IMR-90 (cell line): Measurements from ENCODE around the gene TMED4. TPM values are rescaled to one million over a fixed set of nuclear protein-coding genes. Genes with fewer than 3 reads are reported as not detected.

Source experiments
- ATAC-seq: fragments of 200-7000 bp; cut with Tn5 transposase; 2 replicates; pipeline ENCODE4 v1.9.1; 2020; ENCODE audit warnings: low read depth, mild to moderate bottlenecking, moderate library complexity
- BruUV-seq: library from RNA; stranded (reverse); fragments of 400-500 nt; replicated peaks from 2 replicates; lab custom pipeline; 2021; lab: Mats Ljungman, UMichigan
- CTCF ChIA-PET: fragments of 300-600 bp; formaldehyde crosslinking; extraction: SDS; loops from one replicate; lab custom pipeline; 2021; ENCODE audit warnings: antibody characterized with exemption; lab: Yijun Ruan, JAX
- POLR2A ChIA-PET: fragments of 300-600 bp; sonication (Branson Sonifier 250); formaldehyde crosslinking; loops from one replicate; lab custom pipeline; 2022; ENCODE audit warnings: antibody characterized with exemption; ENCODE audit not compliant: unreplicated experiment; lab: Charles Lee
- DNase-seq: peaks from one replicate; pipeline ENCODE4 v3.0.0; 2013
- H2AFZ ChIP-seq: replicated peaks from 2 replicates; pipeline ENCODE3; 2013; ENCODE audit warnings: low read length, mild to moderate bottlenecking; ENCODE audit not compliant: poor library complexity
- H2AK5ac ChIP-seq: 2 replicates; pipeline ENCODE4 v1.6.1; 2013; ENCODE audit warnings: low read depth, low read length, inconsistent platforms
- H2AK9ac ChIP-seq: replicated peaks from 2 replicates; pipeline ENCODE3; 2013; ENCODE audit warnings: mild to moderate bottlenecking, low read depth, low read length, moderate library complexity; ENCODE audit not compliant: poor library complexity
- H2BK120ac ChIP-seq: 2 replicates; pipeline ENCODE4 v1.6.1; 2013; ENCODE audit warnings: low read depth, low read length, inconsistent platforms
- H2BK15ac ChIP-seq: 3 replicates; pipeline ENCODE4 v1.6.1; 2013; ENCODE audit warnings: low read depth, low read length, inconsistent platforms
- H2BK20ac ChIP-seq: 2 replicates; pipeline ENCODE4 v1.6.1; 2013; ENCODE audit warnings: low read depth, mild to moderate bottlenecking, inconsistent platforms, low read length, moderate library complexity
- H2BK5ac ChIP-seq: 2 replicates; pipeline ENCODE4 v1.6.1; 2013; ENCODE audit warnings: mild to moderate bottlenecking, low read depth, low read length, inconsistent platforms; ENCODE audit not compliant: poor library complexity, severe bottlenecking
- H3K14ac ChIP-seq: replicated peaks from 2 replicates; pipeline ENCODE4 v1.6.1; 2013; ENCODE audit warnings: low read depth, low read length, inconsistent platforms
- H3K18ac ChIP-seq: 2 replicates; pipeline ENCODE4 v1.6.1; 2013; ENCODE audit warnings: low read depth, low read length, control low read depth
- H3K23ac ChIP-seq: 2 replicates; pipeline ENCODE4 v1.6.1; 2013; ENCODE audit warnings: low read depth, low read length, inconsistent platforms
- H3K27ac ChIP-seq: 2 replicates; pipeline ENCODE4 v1.5.1; 2013; ENCODE audit warnings: mild to moderate bottlenecking, control low read depth, low read length; ENCODE audit not compliant: insufficient read depth
- H3K27me3 ChIP-seq: 2 replicates; pipeline ENCODE4 v1.6.1; 2013; ENCODE audit warnings: low read length; ENCODE audit not compliant: control insufficient read depth, insufficient read depth
- H3K36me3 ChIP-seq: 2 replicates; pipeline ENCODE4 v1.6.1; 2013; ENCODE audit warnings: low read length, mixed read lengths; ENCODE audit not compliant: control insufficient read depth, insufficient read depth
- H3K4ac ChIP-seq: 2 replicates; pipeline ENCODE4 v1.6.1; 2013; ENCODE audit warnings: low read depth, low read length, inconsistent platforms
- H3K4me1 ChIP-seq: 2 replicates; pipeline ENCODE4 v1.6.1; 2013; ENCODE audit warnings: low read length, mixed read lengths; ENCODE audit not compliant: control insufficient read depth, insufficient read depth
- H3K4me2 ChIP-seq: 2 replicates; pipeline ENCODE4 v1.6.1; 2013; ENCODE audit warnings: low read depth, mild to moderate bottlenecking, control low read depth, low read length, moderate library complexity
- H3K4me3 ChIP-seq: 2 replicates; pipeline ENCODE4 v1.5.1; 2013; ENCODE audit warnings: low read depth, mild to moderate bottlenecking, control low read depth, low read length, moderate library complexity; ENCODE audit not compliant: insufficient read depth
- H3K56ac ChIP-seq: 2 replicates; pipeline ENCODE4 v1.6.1; 2013; ENCODE audit warnings: low read length, inconsistent platforms; ENCODE audit not compliant: insufficient read depth; ENCODE audit errors: extremely low read depth
- H3K79me1 ChIP-seq, 2 experiments: 2 replicates each; pipeline ENCODE4 v1.6.1; 2013; ENCODE audit warnings: low read length in 2 of 2, inconsistent platforms in 1 of 2, low read depth in 1 of 2
- H3K9ac ChIP-seq: 2 replicates; pipeline ENCODE4 v1.6.1; 2013; ENCODE audit warnings: low read depth, low read length, control low read depth
- H3K9me1 ChIP-seq: 2 replicates; pipeline ENCODE4 v1.6.1; 2013; ENCODE audit warnings: low read length, inconsistent platforms; ENCODE audit not compliant: insufficient read depth
- H3K9me3 ChIP-seq: 2 replicates; pipeline ENCODE4 v1.6.1; 2013; ENCODE audit warnings: low read length; ENCODE audit not compliant: control insufficient read depth, insufficient read depth
- H4K20me1 ChIP-seq: 2 replicates; pipeline ENCODE4 v1.6.1; 2013; ENCODE audit warnings: low read length, inconsistent platforms; ENCODE audit not compliant: insufficient read depth
- H4K5ac ChIP-seq: 2 replicates; pipeline ENCODE4 v1.6.1; 2013; ENCODE audit warnings: mild to moderate bottlenecking, low read depth, low read length, control low read depth
- H4K8ac ChIP-seq, 2 experiments: 2 replicates each; pipeline ENCODE4 v1.6.1; 2013; ENCODE audit warnings: low read depth in 2 of 2, low read length in 2 of 2, control low read depth in 1 of 2, inconsistent platforms in 1 of 2
- H4K91ac ChIP-seq: 2 replicates; pipeline ENCODE4 v1.6.1; 2013; ENCODE audit warnings: low read depth, low read length, inconsistent platforms; ENCODE audit not compliant: insufficient read depth
- BHLHE40 ChIP-seq: fragments of 150-350 bp; IDR thresholded peaks from 2 replicates; pipeline ENCODE4 v1.6.1; 2016; ENCODE audit warnings: mild to moderate bottlenecking, low read depth, low read length
- CHD1 ChIP-seq: IDR thresholded peaks from 2 replicates; pipeline ENCODE4 v1.6.1; 2012; ENCODE audit warnings: low read depth, low read length, improper control_type of control experiment
- CTCF ChIP-seq: conservative IDR thresholded peaks from 2 replicates; pipeline ENCODE4 v1.5.1; 2012; ENCODE audit warnings: mild to moderate bottlenecking, low read depth, low read length, improper control_type of control experiment
- MAZ ChIP-seq: IDR thresholded peaks from 2 replicates; pipeline ENCODE4 v1.6.1; 2012; ENCODE audit warnings: low read depth, mild to moderate bottlenecking, low read length, improper control_type of control experiment, moderate library complexity, borderline replicate concordance
- NFE2L2 ChIP-seq: fragments of 150-350 bp; IDR thresholded peaks from 2 replicates; pipeline ENCODE4 v1.6.1; 2016; ENCODE audit warnings: low read depth, mild to moderate bottlenecking, low read length
- POLR2A ChIP-seq: IDR thresholded peaks from 2 replicates; pipeline ENCODE4 v1.6.1; 2012; ENCODE audit warnings: mild to moderate bottlenecking, low read depth, low read length
- RFX5 ChIP-seq: IDR thresholded peaks from 2 replicates; pipeline ENCODE4 v1.8.0; 2012; ENCODE audit warnings: low read depth, mild to moderate bottlenecking, low read length, moderate library complexity
- SMC3 ChIP-seq: fragments of 150-350 bp; IDR thresholded peaks from 2 replicates; pipeline ENCODE4 v1.6.1; 2016; ENCODE audit warnings: low read depth, mild to moderate bottlenecking, antibody characterized with exemption, low read length, moderate library complexity
- WGBS, 2 experiments: methylation state at CpG; one replicate each; pipeline versions ENCODE4 v1.1.5 to v1.1.7; 2013; ENCODE audit warnings: missing lambda C conversion rate in 2 of 2; ENCODE audit not compliant: insufficient read length in 1 of 2; ENCODE audit errors: extremely low coverage in 2 of 2; 5-methylcytosine and 5-hydroxymethylcytosine counted together
- dilution Hi-C: fragments of 300-500 bp; cut with HindIII; formaldehyde crosslinking; loops from one replicate; pipeline ENCODE4 v1.14.3; 2018; ENCODE audit warnings: low sequenced_read_pairs; ENCODE audit not compliant: unreplicated experiment
- in situ Hi-C: fragments of 300-500 bp; cut with MboI; formaldehyde crosslinking; loops from 3 replicates; pipeline ENCODE4 v1.14.3; 2019; ENCODE audit warnings: low sequenced_read_pairs, inconsistent platforms, mixed read lengths
- intact Hi-C: fragments of 100-400 bp; cut with micrococcal nuclease; formaldehyde crosslinking; loops from 2 replicates; pipeline ENCODE4 v1.10.0; 2022
- polyA plus RNA-seq, 3 experiments: library from polyadenylated mRNA; depleted of rRNA; stranded (reverse); fragments of >200 nt; gene quantifications; 2 replicates each; pipeline ENCODE4 v1.2.3, GENCODE V29; 2012; ENCODE audit warnings: low replicate concordance in 1 of 3
- total RNA-seq: library from RNA; depleted of rRNA; stranded (reverse); fragments of >200 nt; gene quantifications from 2 replicates; pipeline ENCODE4 v1.2.3, GENCODE V29; 2012

Gene TMED4
- total and polyA plus RNA-seq, 2 of the 4 experiments (the other 2 are of a cell fraction), result 58.6 to 92.7 TPM

GRCh38 chr7:44616545-44616944 lies 34.5 kb upstream of the TMED4 start:
- no TSS peak for BruUV-seq
- ATAC-seq, result no peak
- Histone ChIP-seq H3K27ac (no peak overlapping the region), H3K18ac (no peak overlapping the region), H3K79me1 (peaks cover 26 to 64% of the 10 kb centered on the region in 2 experiments), H2BK120ac (no peak overlapping the region), H3K4me3 (no peak overlapping the region), H3K9me3 (no peaks in the 10 kb centered on the region), H2BK20ac (no peak overlapping the region), H3K4me1 (peaks cover 5% of the 10 kb centered on the region), H2AK9ac (no peak overlapping the region), H4K5ac (no peak overlapping the region), H2BK5ac (no peak overlapping the region), H3K36me3 (peaks cover 2% of the 10 kb centered on the region; the same call in 1 of the 2 replicates), H4K20me1 (peaks cover 15% of the 10 kb centered on the region), H3K27me3 (no peaks in the 10 kb centered on the region), H3K9me1 (peaks cover 5% of the 10 kb centered on the region), H2AFZ (no peak overlapping the region), H3K4me2 (no peak overlapping the region), H2BK15ac (no peak overlapping the region), H3K56ac (no peak overlapping the region), H3K14ac (no peak overlapping the region), H4K8ac (no peak overlapping the region), H3K4ac (no peak overlapping the region), H3K9ac (no peak overlapping the region), H2AK5ac (no peak overlapping the region), H4K91ac (no peak overlapping the region), H3K23ac (no peak overlapping the region)
- no peak for DNase-seq
- ChIA-PET POLR2A (no interaction called here), CTCF (no interaction called here)
- TF ChIP-seq RFX5 (no peak), NFE2L2 (no peak), MAZ (no peak), POLR2A (no peak), CTCF (no peak), BHLHE40 (no peak), SMC3 (no peak), CHD1 (no peak)
- in situ Hi-C loops, result no loop called here
- intact Hi-C loops, result no loop called here
- dilution Hi-C loops, result no loop called here
- WGBS, 2 experiments, result no CpG with 5 or more reads among the region's 12 CpGs
